Heart right ventricle (tissue), 16 donors: Measurements from ENCODE around the gene ROR2. TPM values are rescaled to one million over a fixed set of nuclear protein-coding genes. Genes with fewer than 3 reads are reported as not detected.

ENCODE experiments used
- ATAC-seq, 8 donors: fragments of 200-7000 bp; cut with Tn5 transposase; one replicate each; pipeline ENCODE4 v1.9.1; 2020; ENCODE audit warnings: mild to moderate bottlenecking in 8 of 8, moderate library complexity in 8 of 8, moderate number of reproducible peaks in 1 of 8
- DNase-seq, 2 donors: peaks; one replicate each; pipeline ENCODE4 v3.0.0-alpha.2; 2020
- H3K27ac ChIP-seq, 10 donors: fragments of 200-600 bp; sonication (generic) in 2 of 10; one replicate each; pipeline versions ENCODE4 v1.5.0 to v1.8.0; 2020 to 2022; ENCODE audit warnings: mild to moderate bottlenecking in 3 of 10
- H3K27me3 ChIP-seq, 7 donors: fragments of 200-600 bp; one replicate each; pipeline ENCODE4 v1.8.0; 2021 to 2022; ENCODE audit warnings: mild to moderate bottlenecking in 2 of 7
- H3K36me3 ChIP-seq, 9 donors: fragments of 200-600 bp; sonication (generic) in 1 of 9; one replicate each; pipeline versions ENCODE4 v1.5.0 to v1.8.0; 2020 to 2022; ENCODE audit warnings: mild to moderate bottlenecking in 2 of 9
- H3K4me1 ChIP-seq, 9 donors: fragments of 200-600 bp; sonication (generic) in 1 of 9; one replicate each; pipeline versions ENCODE4 v1.5.0 to v1.8.0; 2020 to 2022; ENCODE audit warnings: mild to moderate bottlenecking in 4 of 9
- H3K4me3 ChIP-seq, 10 donors: fragments of 200-600 bp; sonication (generic) in 2 of 10; one replicate each; pipeline versions ENCODE4 v1.5.0 to v1.8.0; 2020 to 2022; ENCODE audit warnings: mild to moderate bottlenecking in 7 of 10, moderate library complexity in 2 of 10
- H3K9me3 ChIP-seq, 11 donors: fragments of 200-600 bp in 10 of 11; sonication (generic) in 2 of 11; one replicate each; pipeline versions ENCODE4 v1.5.0 to v1.8.0; 2013 to 2022; ENCODE audit warnings: mild to moderate bottlenecking in 2 of 11, control low read depth in 1 of 11, moderate library complexity in 1 of 11
- CTCF ChIP-seq, 9 donors: fragments of 200-600 bp; sonication (generic) in 2 of 9; IDR thresholded peaks; one replicate each; pipeline versions ENCODE4 v1.5.0 to v1.8.0; 2021 to 2022; ENCODE audit warnings: antibody characterized with exemption in 9 of 9, mild to moderate bottlenecking in 5 of 9, moderate library complexity in 1 of 9
- WGBS, 2 donors: extraction: QIAGEN DNeasy Blood & Tissue Kit; methylation state at CpG; one replicate each; pipeline ENCODE4 v1.1.7; 2013; ENCODE audit warnings: inconsistent platforms in 1 of 2; 5-methylcytosine and 5-hydroxymethylcytosine counted together
- intact Hi-C, 10 donors: fragments of 100-400 bp; cut with DNase I; formaldehyde crosslinking; loops; one replicate each; pipeline versions ENCODE4 v1.11.1 to v1.14.2; 2022
- polyA plus RNA-seq, 2 donors: library from polyadenylated mRNA; stranded (reverse); fragments of 200-250 nt; gene quantifications; one replicate each; pipeline ENCODE4 v1.2.3, GENCODE V29; 2013
- total RNA-seq, 10 donors: library from RNA; stranded (reverse); fragmentation: NEBNext Ultra II Directional in 3 of 10; extraction: Animal tissue kit (Norgen Biotek cat#: 25700) in 3 of 10; gene quantifications; one replicate each; pipeline versions ENCODE4 v1.2.1 to v1.2.4, GENCODE V29; 2021 to 2023
- donor health status: Arrhythmogenic right ventricular cardiomyopathy.
- donor health status: ischemic (EF 13 %, LVEDD 7.1; RV severe dilation, severe dysfunction).
- donor health status: healthy with polysubstance abuse.
- donor health status: DM: no; HTN: yes; CAD: no.
- donor health status: DM: no; HTN: no; CAD: no.
- donor health status: ischemic (EF 25% LVEDD 6.9; RV normal size, moderate dysfunction).
- donor health status: ischemic (EF 25% LVEDD 5.7; RV mildly dilated, moderate dysfunction).
- donor health status: healthy.
- donor health status: DM: yes; HTN: yes; CAD: no.
- donor health status: Ischemic cardiomyopathy.
- donor health status: ischemic (EF 35%, LVEDD 5.7; RV mildly dilated, moderate dysfunction).
- donor health status: nonischemic (EF 11% LVEDD 7.7; RV severe dilation, severe dysfunction).
- donor health status: DM: yes; HTN: yes; CAD: no.
- donor health status: PGD.
- donor health status: ischemic (EF 29% LVEDD 5.4; RV normal size, mild dysfunction).
- donor health status: nonischemic (EF 23%, LVEDD 6.1; RV moderate dilation, normal function).

Gene ROR2
- total and polyA plus RNA-seq, 12 donors, result 0.11 to 1.4 (median 0.47) TPM

GRCh38 chr9:91814753-91815152 lies 135.3 kb downstream of the ROR2 start:
- DNase-seq (no peak), ATAC-seq (no peak)
- Histone ChIP-seq H3K27ac (no peak overlapping the region), H3K4me1 (peaks cover 0 to 10% (median 0%) of the 10 kb centered on the region in 9 donors), H3K27me3 (peaks cover 0 to 10% (median 0%) of the 10 kb centered on the region in 7 donors), H3K9me3 (no peaks in the 10 kb centered on the region), H3K4me3 (no peak overlapping the region), H3K36me3 (no peaks in the 10 kb centered on the region)
- WGBS, 2 donors, result 78 to 83% methylated on average over 8 of the region's 8 CpGs
- intact Hi-C loops, result no loop called here
- TF ChIP-seq CTCF (IDR thresholded peaks at IDR 0.05), result no peak

- DNase-seq (no peak), ATAC-seq (no peak)
- intact Hi-C loops, result no loop called here
- WGBS, 2 donors, result 66 to 71% methylated on average over 9 of the region's 9 CpGs
- Histone ChIP-seq H3K4me3 (no peak overlapping the region), H3K27ac (no peak overlapping the region), H3K4me1 (peaks cover 0 to 10% (median 0%) of the 10 kb centered on the region in 9 donors), H3K36me3 (no peaks in the 10 kb centered on the region), H3K27me3 (peaks cover 0 to 10% (median 0%) of the 10 kb centered on the region in 7 donors), H3K9me3 (no peaks in the 10 kb centered on the region)
- TF ChIP-seq CTCF (IDR thresholded peaks at IDR 0.05), result no peak
Measured at GRCh38 chr9:91814201-91814600, 135.8 kb downstream of the ROR2 start.

- Histone ChIP-seq H3K27ac (no peak overlapping the region), H3K9me3 (no peaks in the 10 kb centered on the region), H3K27me3 (peaks cover 0 to 10% (median 0%) of the 10 kb centered on the region in 7 donors), H3K4me3 (no peak overlapping the region), H3K36me3 (no peaks in the 10 kb centered on the region), H3K4me1 (peaks cover 0 to 10% (median 0%) of the 10 kb centered on the region in 9 donors)
- DNase-seq, result no peak
- intact Hi-C loops, result no loop called here
- TF ChIP-seq CTCF (IDR thresholded peaks at IDR 0.05), result no peak
- WGBS, 2 donors, result 87 to 93% methylated on average over 11 of the region's 11 CpGs
- no peak for ATAC-seq
Measured at GRCh38 chr9:91813176-91813795, 136.7 kb downstream of the ROR2 start.

- DNase-seq (no peak), ATAC-seq (no peak)
- 89 to 91% methylated on average over 14 of the region's 14 CpGs for whole genome bisulfite sequencing, 2 donors
- no peaks in the 10 kb centered on the region for H3K9me3 ChIP-seq
- H3K4me1 ChIP-seq, result peaks cover 0 to 2% (median 0%) of the 10 kb centered on the region in 9 donors
- no peaks in the 10 kb centered on the region for H3K36me3 ChIP-seq
- TF ChIP-seq CTCF (IDR thresholded peaks at IDR 0.05), result no peak
- intact Hi-C loops, result no loop called here
- H3K4me3 ChIP-seq, result no peak overlapping the region
- H3K27ac ChIP-seq, result no peak overlapping the region
- peaks cover 0 to 10% (median 0%) of the 10 kb centered on the region in 7 donors for H3K27me3 ChIP-seq
Measured at GRCh38 chr9:91812191-91812590, 137.8 kb downstream of the ROR2 start.
